Measurements from ENCODE around the gene GADD45GIP1.
A peak's percentile ranks its signal among the peaks of the same experiment; 100 is the strongest.
"Not testable (repeated sequence)": the region's sequence is repeated elsewhere in the genome, so short reads cannot be mapped to it uniquely, and the experiment has no call there.

The GADD45GIP1 gene

GRCh38 chr19:12938779-12939601, 18.0 kb downstream of the GADD45GIP1 start:
- peak; percentile 32 for DNase-seq

- DNase-seq: peak; percentile 100
Measured at GRCh38 chr19:12937927-12938778, 18.9 kb downstream of the GADD45GIP1 start, which contains the start of gene CALR. Gene CALR, plus strand, starts transcription at chr19:12938609. Its CDS starts 71 bp downstream, at chr19:12938680.

- DNase-seq: peak; percentile 37
Measured at GRCh38 chr19:12937093-12937926, 19.7 kb downstream of the GADD45GIP1 start.

- no peak for DNase-seq
Measured at GRCh38 chr19:12936582-12936981, 20.4 kb downstream of the GADD45GIP1 start.

- no peak for DNase-seq
Measured at GRCh38 chr19:12935071-12935470, 22.0 kb downstream of the GADD45GIP1 start.

- peak; percentile 87 for DNase-seq
Measured at GRCh38 chr19:12933287-12934072, 23.5 kb downstream of the GADD45GIP1 start, which contains the start of gene FARSA. Gene FARSA, minus strand, starts transcription at chr19:12933711. Its CDS starts 15 bp downstream, at chr19:12933696.

GRCh38 chr19:12932392-12933286, 24.4 kb downstream of the GADD45GIP1 start:
- DNase-seq: no peak

GRCh38 chr19:12930002-12930645, 26.9 kb downstream of the GADD45GIP1 start:
- no peak for DNase-seq

GRCh38 chr19:12924621-12925310, 32.3 kb downstream of the GADD45GIP1 start:
- DNase-seq: no peak

- no peak for DNase-seq
Measured at GRCh38 chr19:12922959-12923358, 34.1 kb downstream of the GADD45GIP1 start.

- DNase-seq: no peak
Measured at GRCh38 chr19:12921047-12921446, 36.0 kb downstream of the GADD45GIP1 start.

- no peak for DNase-seq
Measured at GRCh38 chr19:12918253-12918652, 38.8 kb downstream of the GADD45GIP1 start.

- not testable (repeated sequence) for DNase-seq
Measured at GRCh38 chr19:12915860-12916259, 41.2 kb downstream of the GADD45GIP1 start.

GRCh38 chr19:12913851-12914690, 43.0 kb downstream of the GADD45GIP1 start:
- DNase-seq: peak; percentile 34

GRCh38 chr19:12913011-12913561, 43.9 kb downstream of the GADD45GIP1 start:
- DNase-seq: peak; percentile 76

GRCh38 chr19:12912571-12912970, 44.5 kb downstream of the GADD45GIP1 start:
- DNase-seq: no peak

- no peak for DNase-seq
Measured at GRCh38 chr19:12907166-12907565, 49.9 kb downstream of the GADD45GIP1 start.
